GM18909 (cell line): ENCODE results near the gene AP1AR.
A peak's percentile ranks its signal among the peaks of the same experiment; 100 is the strongest.
"Not testable (repeated sequence)": the region's sequence is repeated elsewhere in the genome, so short reads cannot be mapped to it uniquely, and the experiment has no call there.

ENCODE experiments used
- ATAC-seq: cut with Tn5 transposase; IDR thresholded peaks from one replicate; pipeline ENCODE4 v1.9.1; 2021; ENCODE audit warnings: mild to moderate bottlenecking; ENCODE audit not compliant: unreplicated experiment, poor library complexity

Gene AP1AR

DNA sequence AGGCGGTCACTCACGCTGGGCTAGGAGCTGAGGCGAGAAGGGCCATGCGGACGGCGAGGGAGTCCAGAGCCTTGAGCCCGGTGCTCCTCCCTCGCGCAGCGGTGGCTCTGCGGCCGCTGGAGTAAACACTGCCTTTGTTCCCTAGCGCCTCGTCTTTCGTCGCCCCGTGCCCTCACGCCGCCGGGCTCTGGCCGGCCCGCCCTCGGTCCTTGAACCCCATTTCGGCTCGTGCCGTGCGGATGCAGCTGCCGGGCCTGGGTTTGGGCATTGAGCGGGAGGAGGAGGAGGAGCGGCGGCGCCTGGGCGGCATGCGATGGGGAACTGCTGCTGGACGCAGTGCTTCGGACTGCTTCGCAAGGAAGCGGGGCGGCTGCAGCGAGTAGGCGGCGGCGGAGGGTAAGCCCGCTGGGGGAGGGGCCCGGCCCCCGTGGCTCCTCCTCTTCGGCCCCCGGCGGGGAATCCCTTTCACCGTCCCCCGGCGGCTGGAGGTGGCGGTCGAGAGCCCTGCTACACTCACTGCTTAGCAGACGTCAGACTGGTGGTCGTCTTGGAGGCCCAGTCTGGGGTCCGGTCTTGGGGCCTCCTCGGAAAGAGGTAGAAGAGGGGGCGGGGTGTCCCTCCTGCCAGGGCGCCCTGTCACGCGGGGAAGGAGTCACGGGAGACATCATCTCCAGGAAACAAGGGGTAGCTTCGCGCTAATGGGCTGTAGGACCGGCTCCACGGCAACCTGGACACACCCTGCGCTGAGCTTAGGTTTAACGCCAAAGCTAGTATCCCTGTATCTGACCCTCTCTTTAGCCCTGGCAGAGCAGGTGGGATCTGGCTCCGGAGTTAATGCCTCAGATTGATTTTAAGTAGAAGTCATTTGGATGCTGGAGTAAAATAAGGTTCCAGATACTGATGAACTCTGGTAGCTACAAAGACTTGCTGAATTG lies at the start of gene AP1AR:
Gene AP1AR (plus strand): TSS at position 9 of the 935 bp plus-strand sequence. CDS start 305 bp downstream, at position 314.
- ATAC-seq, result peak; percentile 67

DNA sequence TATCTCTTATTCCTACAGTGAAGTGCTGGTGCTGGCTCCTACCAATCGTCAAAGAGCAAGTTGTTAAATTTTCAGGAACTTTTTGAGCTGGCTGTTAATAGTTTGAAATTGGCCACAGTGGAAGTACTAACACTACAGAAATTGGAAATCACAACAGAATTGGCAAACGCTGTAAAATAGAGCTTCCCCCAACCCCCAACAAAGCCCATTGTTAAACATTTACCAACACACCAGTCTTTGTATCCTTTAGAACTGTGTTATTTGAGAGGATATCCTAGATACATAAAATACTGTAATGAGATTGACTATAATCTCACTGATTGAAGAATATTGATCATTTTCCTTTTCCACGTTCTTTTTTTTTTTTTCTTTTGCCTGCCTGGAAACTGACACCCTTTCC lies 49.0 kb upstream of the AP1AR start:
- ATAC-seq, result no peak

- ATAC-seq, result no peak
These were observed 48.3 kb upstream of the AP1AR start for GRCh38 chr4:112183252-112183651.

- ATAC-seq, result no peak
These were observed 47.1 kb upstream of the AP1AR start for GRCh38 chr4:112184438-112184837.

GRCh38 chr4:112185334-112185733 lies 46.3 kb upstream of the AP1AR start:
- ATAC-seq, result peak; percentile 42

DNA sequence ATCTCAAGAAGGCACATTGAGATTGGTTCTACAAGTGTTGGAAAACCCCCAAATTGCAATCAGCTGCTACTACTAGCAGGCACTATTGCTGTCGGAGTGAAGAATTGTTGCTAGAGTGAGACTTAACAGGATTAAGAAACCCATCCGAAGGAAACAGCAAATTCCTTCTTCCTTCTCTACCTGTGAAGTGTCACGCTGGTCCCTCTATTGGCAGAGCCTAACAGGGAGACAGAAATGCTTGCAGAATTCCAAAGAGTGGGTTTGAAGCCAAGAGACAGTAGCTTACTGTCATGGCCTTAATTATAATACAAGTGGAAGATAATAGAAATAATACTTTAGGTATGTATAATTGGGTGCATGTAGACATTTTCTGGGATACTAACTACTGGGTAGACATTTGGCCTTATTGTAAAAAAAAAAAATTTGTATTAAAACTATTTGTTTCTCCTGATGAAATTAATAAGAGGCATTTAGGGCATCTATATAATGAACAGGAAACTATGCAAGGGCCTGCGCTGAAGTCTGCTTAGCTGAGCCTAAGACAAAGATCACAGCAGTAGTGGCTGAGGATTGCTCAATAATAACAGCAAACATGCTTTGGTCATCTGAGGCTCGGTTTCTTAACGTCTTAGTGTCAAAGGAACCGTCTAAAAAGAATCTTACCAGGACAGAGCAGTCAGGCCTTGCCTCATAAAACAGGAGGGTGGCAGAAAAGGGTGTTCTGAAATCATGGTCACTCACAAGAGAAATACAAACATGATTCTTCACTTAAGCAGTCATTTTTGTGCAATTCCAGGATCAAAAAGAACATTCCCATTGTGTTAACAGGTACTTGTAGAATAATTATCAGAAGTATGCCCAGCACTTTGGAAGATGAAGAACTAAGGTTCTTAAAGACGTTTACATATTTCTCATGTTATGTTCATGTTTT lies 45.6 kb upstream of the AP1AR start:
- ATAC-seq, result no peak

DNA sequence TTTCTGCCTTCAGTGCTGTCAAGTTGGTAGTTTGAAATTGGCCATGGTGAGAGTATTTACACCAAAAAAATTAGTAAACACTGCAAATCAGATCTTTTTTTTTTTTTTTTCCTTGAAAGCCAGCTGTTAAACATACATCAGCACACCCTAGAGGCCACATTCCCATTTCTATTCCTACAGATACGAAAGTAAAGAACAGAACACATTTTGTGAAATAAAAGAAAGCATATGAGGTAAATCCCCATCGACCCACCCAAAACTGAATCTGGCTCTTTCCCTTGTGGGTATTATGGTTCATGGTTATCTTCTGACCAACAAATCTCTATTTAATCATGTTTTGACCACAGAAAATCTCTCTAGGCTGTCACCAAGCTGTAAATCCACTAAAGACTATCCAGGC lies 41.8 kb upstream of the AP1AR start:
- no peak for ATAC-seq

- no peak for ATAC-seq
These were observed 40.9 kb upstream of the AP1AR start for GRCh38 chr4:112190684-112191083.

DNA sequence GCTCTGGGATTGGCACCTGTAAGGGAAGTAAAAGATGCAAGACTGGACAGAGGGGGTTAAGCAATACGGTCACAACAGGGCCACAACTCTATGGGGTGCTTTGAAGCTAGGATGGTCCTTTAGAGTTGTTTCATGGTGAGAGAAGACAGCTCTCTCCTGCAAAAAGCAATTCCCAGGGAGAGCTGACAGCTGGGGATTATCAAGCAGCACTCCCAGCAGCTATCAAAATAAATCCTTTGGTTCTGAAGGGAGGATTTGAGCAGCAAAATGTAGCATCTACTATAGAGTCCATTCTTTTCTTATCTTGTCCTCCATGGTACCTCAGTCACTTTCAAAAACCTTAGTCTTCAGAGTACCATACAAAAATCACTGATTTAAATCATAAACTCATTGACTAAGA lies 35.1 kb upstream of the AP1AR start:
- ATAC-seq, result no peak

DNA sequence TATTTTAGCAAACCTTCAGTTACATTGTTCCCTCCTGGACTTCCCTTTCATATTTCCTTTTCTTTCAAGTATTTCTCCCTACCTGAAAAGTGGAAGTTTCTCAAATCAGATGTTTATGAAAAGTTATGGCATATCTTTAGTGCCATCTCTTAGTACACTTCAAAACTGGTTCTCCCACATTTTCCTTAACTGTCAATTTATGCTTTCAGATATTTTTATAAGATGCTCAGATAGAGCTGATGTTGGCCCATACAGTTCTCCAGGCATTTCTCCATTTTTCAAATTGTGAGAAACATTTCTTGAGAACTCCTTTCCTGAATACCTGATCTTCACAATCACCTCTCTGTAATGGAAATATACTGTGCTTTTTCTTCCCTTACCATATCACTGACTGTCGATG lies 32.5 kb upstream of the AP1AR start:
- ATAC-seq, result peak; percentile 15

DNA sequence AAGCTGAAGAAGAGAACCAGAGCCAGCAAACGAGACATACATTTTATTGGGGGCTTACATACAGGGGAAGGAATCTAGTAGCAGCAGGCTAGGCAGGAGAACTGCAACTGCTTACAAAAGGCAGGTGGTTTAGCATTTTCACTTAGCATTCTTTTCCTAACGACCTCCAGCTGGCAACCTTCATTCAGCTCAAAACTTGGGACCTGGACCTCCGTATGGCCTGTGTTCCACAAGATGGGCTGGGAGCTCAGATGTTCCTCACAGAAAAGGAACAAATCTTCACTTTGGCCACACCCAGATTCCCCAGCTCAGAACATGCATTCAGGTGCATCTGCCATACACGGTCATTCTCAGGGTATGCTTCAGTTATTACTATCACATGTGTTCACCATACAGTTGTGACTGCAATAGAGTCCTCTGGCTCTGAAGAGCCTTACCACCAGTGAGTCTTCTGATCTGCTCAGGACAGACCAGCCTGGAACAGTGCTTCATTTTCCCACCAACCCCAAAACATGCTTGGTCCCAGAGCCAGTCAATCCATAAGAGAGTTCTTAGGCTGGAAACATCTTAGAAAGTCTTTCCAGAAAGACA lies 29.6 kb upstream of the AP1AR start:
- no peak for ATAC-seq

DNA sequence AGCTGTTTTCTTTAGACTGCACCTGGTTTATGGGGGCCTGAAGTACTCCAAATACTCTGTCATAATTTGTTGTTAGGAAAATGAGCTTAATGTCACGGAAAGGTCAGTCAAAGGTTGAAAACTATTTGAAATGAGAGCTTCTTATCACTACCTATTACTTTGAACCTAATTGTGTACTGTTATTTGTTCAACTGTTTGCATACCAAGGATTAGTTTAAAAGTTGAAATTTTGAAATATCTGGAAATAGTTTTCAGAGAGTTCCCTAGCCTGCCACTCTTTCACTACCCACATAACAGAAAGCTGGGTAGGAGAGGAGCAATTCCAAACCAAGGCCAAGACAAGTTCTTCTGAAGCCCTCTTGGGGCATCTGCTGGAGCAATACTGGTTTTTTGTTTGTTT lies 28.0 kb upstream of the AP1AR start:
- no peak for ATAC-seq

DNA sequence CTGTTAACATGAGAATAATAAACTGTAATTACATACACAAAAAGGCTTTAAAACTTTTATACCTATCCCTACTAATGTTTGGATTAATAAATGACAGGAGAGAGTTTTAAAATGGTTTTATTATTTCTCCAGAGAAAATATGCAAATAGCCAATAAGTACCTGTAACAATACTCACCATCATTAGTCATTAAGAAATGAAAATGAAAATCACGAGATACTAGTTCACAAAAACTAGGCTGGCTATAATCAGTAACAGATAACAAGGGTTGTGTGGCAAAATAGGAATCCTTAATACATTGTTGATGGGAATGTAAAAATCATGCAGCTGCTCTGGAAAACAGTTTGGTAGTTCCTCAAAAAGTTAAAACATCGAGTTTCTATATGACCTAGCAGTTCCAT lies 25.2 kb upstream of the AP1AR start:
- ATAC-seq, result no peak

DNA sequence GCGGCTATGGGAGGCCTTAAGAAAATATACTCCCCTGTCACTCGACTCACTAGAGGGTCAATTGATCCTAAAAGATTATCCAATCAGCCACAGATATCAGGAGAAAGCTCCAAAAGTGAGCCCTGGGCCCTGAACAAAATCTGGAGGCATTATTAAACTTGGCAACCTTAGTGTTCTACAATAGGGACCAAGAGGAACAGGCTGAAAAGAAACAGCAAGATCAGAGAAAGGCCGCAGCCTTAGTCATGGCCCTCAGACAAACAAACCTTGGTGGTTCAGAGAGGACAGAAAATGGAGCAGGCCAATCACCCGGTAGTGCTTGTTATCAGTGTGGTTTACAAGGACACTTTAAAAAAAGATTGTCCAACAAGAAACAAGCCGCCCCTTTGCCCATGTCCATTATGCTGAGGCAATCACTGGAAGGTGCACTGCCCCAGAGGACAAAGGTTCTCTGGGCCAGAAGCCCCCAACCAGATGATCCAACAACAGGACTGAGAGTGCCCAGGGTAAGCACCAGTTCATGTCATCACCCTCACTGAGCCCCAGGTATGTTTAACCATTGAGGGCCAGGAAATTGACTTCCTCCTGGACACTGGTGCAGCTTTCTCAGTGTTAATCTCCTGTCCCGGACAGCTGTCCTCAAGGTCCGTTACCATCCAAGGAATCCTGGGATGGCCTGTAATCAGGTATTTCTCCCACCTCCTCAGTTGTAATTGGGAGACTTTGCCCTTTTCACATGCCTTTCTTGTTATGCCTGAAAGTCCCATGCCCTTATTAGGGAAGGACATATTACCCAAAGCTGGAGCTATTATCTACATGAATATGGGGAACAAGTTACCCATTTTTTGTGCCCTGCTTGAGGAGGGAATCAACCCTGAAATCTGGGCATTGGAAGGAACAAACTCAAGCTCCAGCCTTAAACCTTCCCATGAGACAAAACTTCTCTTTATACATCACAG lies 23.2 kb upstream of the AP1AR start:
- ATAC-seq, result not testable (repeated sequence)

- no peak for ATAC-seq
These were observed 20.8 kb upstream of the AP1AR start for GRCh38 chr4:112210777-112211176.

DNA sequence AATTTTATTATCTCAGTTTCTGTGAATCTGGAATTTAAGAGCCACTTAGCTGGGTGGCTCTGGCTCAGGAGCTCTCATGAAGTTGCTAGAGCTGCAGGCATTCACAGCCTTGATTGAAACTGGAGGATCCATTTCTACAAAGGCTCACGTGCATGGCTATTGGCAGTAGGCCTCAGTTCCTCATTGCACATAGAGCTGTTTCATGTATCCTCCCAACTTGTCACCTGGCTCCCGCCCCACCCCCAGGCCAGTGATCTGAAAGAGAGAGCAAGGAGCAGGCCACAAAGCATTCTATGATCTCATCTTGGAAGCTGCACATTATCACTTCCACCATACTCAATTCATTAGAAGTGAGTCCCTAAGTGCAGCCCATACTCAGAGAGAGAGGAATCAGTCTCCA lies 18.5 kb upstream of the AP1AR start:
- ATAC-seq, result no peak

DNA sequence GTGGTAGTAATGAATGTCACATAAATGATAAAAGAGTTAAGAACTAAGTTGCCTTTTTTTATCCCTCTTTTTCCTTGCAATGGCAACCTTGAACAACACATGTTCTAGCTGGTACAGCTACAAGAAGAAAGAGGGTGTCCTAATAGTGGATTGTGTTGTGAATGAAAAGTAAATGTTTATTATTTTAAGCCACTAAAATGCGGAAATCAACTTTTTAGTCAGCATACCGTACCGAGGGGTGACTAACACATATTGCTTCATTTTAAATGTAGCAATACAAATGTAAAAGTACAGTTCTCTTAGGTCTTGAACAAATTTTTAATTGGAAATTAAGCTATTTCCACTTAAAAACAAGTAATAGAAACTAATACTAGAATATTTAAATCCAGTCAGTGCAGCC lies 17.7 kb upstream of the AP1AR start:
- no peak for ATAC-seq

DNA sequence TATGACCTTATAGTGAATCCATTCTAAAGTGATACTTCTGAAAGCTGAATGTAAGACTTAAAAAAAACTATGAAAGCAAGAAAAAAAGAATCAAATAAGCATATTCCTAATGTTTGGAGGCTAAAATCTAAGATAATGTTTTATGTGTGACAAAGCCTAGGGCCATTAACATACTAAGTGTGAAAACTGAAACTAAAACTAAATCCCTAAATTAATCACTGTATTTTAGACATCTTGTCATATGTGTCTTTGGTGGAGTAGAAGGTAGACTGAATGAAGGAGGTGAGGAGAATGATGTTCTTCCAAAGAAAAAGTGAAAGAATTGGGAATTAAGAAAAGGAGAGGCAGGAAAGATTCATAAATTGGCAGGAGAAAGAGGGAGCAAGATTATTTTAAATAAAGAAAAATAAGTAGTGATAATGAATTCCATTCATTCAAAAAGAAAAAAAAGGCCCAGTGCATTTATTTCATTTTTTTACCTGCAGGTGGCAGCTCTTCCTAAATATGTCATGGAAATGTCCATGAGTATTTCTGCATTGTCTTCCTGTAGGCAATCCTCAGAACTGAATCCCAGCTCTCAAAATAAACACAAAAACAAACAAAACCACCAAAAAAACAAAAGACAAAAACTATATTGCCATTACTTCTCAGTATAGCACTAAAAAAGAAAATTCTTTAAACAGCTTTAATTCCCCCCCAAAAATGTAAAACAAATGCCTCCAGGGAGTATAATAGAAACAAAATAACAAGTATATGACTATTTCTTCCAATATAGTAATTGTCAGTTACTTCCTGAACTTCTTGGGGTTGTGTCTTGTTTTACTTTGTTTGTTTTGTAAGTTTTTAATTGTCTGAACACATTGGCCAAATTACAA lies 17.0 kb upstream of the AP1AR start:
- ATAC-seq, result no peak
